Fibroblast of the aortic adventitia (primary cell): Measurements from ENCODE around the gene ARHGAP6. TPM values are rescaled to one million over a fixed set of nuclear protein-coding genes. Genes with fewer than 3 reads are reported as not detected.

ENCODE experiments used
- DNase-seq: peaks from one replicate; pipeline ENCODE4 v3.0.0-alpha.2; 2010; ENCODE audit warnings: low read depth
- H3K4me3 ChIP-seq: 2 replicates; pipeline ENCODE4 v1.5.1; 2011; ENCODE audit warnings: low read depth, mild to moderate bottlenecking, control low read depth, low read length, moderate library complexity
- total RNA-seq: library from RNA; depleted of rRNA; stranded (reverse); fragments of >200 nt; gene quantifications from 2 replicates; pipeline ENCODE4 v1.2.3, GENCODE V29; 2012; ENCODE audit warnings: low replicate concordance
- TF ChIP-seq, protein P1 (sequence below): IDR thresholded peaks from 2 replicates; pipeline ENCODE4 v1.5.1; 2011; ENCODE audit warnings: mild to moderate bottlenecking, low read length, control low read depth, inconsistent platforms; ENCODE audit not compliant: insufficient read depth

The ARHGAP6 gene
- total RNA-seq, 1 donor: 16.9 TPM

DNA sequence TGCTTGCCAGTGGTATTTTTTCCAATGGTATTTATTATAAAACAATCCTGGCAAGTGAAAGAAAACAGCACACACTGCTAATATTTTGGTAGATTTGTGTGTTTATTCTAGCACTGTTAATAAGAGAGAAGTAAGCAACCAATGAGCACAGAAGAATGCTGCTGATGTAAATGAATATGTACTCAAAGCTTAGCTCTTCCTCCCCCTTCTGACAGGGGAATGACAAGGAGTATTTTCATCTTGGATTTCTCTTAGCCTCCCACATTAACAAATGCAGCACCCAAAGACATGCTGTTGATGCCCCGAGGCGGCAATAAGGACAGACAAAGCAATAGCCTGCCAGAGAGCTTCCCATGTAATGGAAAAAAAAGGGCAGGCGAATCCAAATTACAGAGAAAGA, 18.6 kb downstream of the ARHGAP6 start:
- H3K4me3 ChIP-seq: no peak overlapping the region
- TF ChIP-seq, protein P1, sequence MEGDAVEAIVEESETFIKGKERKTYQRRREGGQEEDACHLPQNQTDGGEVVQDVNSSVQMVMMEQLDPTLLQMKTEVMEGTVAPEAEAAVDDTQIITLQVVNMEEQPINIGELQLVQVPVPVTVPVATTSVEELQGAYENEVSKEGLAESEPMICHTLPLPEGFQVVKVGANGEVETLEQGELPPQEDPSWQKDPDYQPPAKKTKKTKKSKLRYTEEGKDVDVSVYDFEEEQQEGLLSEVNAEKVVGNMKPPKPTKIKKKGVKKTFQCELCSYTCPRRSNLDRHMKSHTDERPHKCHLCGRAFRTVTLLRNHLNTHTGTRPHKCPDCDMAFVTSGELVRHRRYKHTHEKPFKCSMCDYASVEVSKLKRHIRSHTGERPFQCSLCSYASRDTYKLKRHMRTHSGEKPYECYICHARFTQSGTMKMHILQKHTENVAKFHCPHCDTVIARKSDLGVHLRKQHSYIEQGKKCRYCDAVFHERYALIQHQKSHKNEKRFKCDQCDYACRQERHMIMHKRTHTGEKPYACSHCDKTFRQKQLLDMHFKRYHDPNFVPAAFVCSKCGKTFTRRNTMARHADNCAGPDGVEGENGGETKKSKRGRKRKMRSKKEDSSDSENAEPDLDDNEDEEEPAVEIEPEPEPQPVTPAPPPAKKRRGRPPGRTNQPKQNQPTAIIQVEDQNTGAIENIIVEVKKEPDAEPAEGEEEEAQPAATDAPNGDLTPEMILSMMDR: no peak

DNA sequence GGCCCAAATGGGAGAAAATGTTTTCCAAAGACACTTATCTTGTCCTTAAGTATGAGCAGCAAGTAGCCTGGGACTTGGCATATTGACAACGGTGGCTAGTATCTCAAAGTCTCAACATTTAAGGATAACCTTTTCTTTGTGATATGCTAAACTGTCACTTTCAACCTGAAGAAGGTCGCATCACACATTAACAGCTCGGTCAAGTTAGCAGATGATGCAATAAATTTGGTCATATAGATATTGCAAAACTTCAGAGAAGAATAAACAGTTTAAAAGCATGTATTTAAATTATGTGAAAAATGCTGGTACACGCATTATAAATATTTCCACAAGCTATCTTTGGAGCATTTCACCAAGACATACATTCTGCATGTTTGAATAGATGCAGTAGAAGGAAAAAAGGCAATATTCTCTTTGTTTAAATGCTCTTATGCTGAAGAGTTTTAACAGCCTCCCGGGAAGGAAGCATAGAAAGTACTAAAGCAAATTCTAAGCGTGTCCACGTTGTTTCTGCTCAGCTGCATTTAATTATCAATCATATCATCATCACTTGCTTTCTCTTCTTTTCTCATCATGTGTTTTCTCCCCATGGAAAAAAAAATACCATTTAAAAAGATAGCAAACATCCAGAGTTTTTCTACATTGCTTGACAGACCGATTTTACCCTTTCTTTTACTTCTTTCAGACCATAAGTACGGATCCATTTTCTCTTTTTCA, 24.2 kb downstream of the ARHGAP6 start:
- DNase-seq: no peak
- TF ChIP-seq, protein P1: no peak
- no peak overlapping the region for H3K4me3 ChIP-seq

More for the DNA sequence above, 18.6 kb downstream of the ARHGAP6 start:
- no peak for DNase-seq

DNA sequence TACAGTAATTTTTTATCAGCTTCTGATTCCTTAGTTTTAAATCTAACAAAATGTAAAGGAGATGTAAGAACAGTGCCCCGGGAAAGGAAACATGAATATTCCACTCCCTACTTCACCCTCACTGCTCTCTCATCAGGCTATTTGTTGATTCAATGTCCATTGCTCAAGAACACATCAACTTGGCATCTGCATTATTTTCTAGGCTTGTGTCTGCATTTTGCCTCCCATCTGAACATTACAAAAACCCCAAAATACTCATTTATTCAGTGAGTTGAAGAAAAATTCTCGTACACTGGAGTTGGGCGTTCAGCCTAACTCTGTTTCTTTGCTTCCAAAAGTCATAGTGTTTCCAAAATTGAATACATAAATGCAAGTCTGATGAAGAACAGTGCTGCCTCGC, 25.6 kb downstream of the ARHGAP6 start:
- DNase-seq: no peak
- TF ChIP-seq, protein P1: no peak
- H3K4me3 ChIP-seq: no peak overlapping the region

DNA sequence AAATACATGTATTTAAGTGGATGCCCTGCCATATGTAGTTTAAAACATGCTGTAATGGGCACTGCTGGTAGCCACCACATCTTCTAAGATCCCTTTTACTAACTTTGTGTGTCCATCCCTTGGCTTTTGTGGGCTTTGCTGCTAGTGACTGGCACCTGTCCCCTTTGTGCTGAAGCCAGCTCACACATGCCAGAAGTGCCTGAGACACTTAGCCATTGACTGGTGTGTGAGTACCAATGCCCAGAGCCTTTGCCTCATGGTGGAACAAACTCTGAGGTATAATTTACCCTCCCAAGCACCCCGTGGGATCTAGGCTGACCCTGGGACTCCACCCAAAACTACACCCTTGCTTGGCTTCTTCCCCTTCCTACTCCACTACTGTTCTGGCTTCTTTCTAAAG, 33.0 kb downstream of the ARHGAP6 start:
- no peak for DNase-seq
- TF ChIP-seq, protein P1: no peak
- H3K4me3 ChIP-seq: no peak overlapping the region

DNA sequence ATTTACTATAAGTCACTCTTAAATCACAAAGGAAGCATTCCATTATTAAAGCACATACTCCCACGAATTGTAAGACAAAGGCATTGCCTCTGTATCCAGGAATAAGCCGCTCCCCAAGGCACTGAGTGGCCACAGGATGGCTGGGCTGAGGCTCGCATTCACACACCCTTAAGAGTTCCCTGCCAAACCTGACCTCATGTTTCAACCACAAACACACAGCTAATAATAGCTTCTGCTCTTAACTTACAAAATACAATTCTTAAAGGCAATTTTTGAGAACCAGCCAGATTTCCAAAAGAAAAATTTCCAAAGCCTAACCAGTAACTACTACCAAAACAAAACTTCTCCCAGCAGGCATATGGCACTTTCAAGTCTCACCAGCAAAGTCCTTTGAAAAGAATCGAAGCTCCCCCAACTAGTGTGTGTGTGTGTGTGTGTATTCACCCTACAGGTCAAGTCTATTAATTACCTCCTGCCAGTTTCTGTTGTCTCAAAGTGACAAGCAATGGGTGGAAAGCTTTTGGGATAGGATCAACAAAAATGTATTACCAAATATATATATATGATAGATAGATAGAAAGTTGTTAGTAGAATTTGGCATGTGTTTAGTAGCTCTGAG, 36.0 kb downstream of the ARHGAP6 start:
- no peak overlapping the region for H3K4me3 ChIP-seq
- TF ChIP-seq, protein P1: peak; percentile 16
- peak; percentile 93 for DNase-seq

DNA sequence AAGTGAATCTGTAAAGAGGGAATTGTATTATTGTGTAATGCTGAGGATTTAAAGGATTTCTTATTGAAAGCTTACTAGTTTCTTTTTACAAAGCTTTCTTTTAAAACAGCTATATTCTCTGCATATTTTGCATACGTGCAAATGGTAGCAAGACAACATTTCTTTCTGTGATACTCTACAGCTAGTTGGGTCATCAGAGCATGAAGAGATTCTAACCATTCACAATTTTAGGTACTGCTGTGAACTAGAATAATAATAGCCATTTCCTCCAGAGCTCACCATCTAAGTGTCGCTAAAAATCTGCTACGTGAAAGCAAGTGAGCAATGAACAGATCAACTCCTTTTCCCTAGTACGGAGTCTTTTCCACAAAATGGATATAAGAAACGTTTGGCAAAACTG, 37.3 kb downstream of the ARHGAP6 start:
- TF ChIP-seq, protein P1: no peak
- DNase-seq: no peak
- H3K4me3 ChIP-seq: no peak overlapping the region
